ENCODE results near the gene HAUS1.

- TF ChIP-seq CTCF (IDR thresholded peaks at IDR 0.05): no peak
- no peak for TF ChIP-seq POLR2A (IDR thresholded peaks at IDR 0.05)
- TF ChIP-seq POLR2AphosphoS5 (IDR thresholded peaks at IDR 0.05): no peak
Observed at GRCh38 chr18:46174342-46175041, 70.3 kb downstream of the HAUS1 start.
